ENCODE measurements around the gene ROR1.

The ROR1 gene

GRCh38 chr1:64116537-64116936, 342.7 kb downstream of the ROR1 start:
- no peaks in the 10 kb centered on the region for H3K36me3 ChIP-seq (ENCODE audit: control insufficient read depth, insufficient read depth, low read length)
- no peak overlapping the region for H2AFZ ChIP-seq
- H3K27ac ChIP-seq, result no peak overlapping the region
- peaks cover 2% of the 10 kb centered on the region for H3K4me1 ChIP-seq
- no peak overlapping the region for H3K9ac ChIP-seq
- H3K27me3 ChIP-seq (ENCODE audit: control insufficient read depth, insufficient read depth, low read length), result no peaks in the 10 kb centered on the region
- H3K4me2 ChIP-seq (ENCODE audit: low read length), result no peak overlapping the region
- H3K79me2 ChIP-seq, result no peaks in the 10 kb centered on the region
- no peak for TF ChIP-seq CTCF (IDR thresholded peaks at IDR 0.05)
- no peaks in the 10 kb centered on the region for H3K9me3 ChIP-seq (ENCODE audit: control insufficient read depth, low read length)
- H3K4me3 ChIP-seq (ENCODE audit: low read depth, low read length), result no peak overlapping the region

GRCh38 chr1:64117492-64117891, 343.7 kb downstream of the ROR1 start:
- Histone ChIP-seq H3K27me3 (ENCODE audit: control insufficient read depth, insufficient read depth, low read length) (no peaks in the 10 kb centered on the region), H3K27ac (no peak overlapping the region), H3K36me3 (ENCODE audit: control insufficient read depth, insufficient read depth, low read length) (no peaks in the 10 kb centered on the region), H3K4me2 (ENCODE audit: low read length) (no peak overlapping the region), H3K9me3 (ENCODE audit: control insufficient read depth, low read length) (no peaks in the 10 kb centered on the region), H3K4me1 (peaks cover 2% of the 10 kb centered on the region), H3K9ac (no peak overlapping the region), H2AFZ (no peak overlapping the region), H3K4me3 (ENCODE audit: low read depth, low read length) (no peak overlapping the region), H3K79me2 (no peaks in the 10 kb centered on the region)
- no peak for TF ChIP-seq CTCF (IDR thresholded peaks at IDR 0.05)

GRCh38 chr1:64121766-64122385, 348.1 kb downstream of the ROR1 start:
- Histone ChIP-seq H3K27ac (no peak overlapping the region), H3K9ac (no peak overlapping the region), H3K79me2 (no peaks in the 10 kb centered on the region), H3K4me1 (peaks cover 2% of the 10 kb centered on the region), H3K36me3 (ENCODE audit: control insufficient read depth, insufficient read depth, low read length) (no peaks in the 10 kb centered on the region), H2AFZ (no peak overlapping the region), H3K4me2 (ENCODE audit: low read length) (no peak overlapping the region), H3K27me3 (ENCODE audit: control insufficient read depth, insufficient read depth, low read length) (no peaks in the 10 kb centered on the region), H3K4me3 (ENCODE audit: low read depth, low read length) (no peak overlapping the region), H3K9me3 (ENCODE audit: control insufficient read depth, low read length) (no peaks in the 10 kb centered on the region)
- TF ChIP-seq CTCF (IDR thresholded peaks at IDR 0.05), result no peak

GRCh38 chr1:64122588-64122987, 348.8 kb downstream of the ROR1 start:
- TF ChIP-seq CTCF (IDR thresholded peaks at IDR 0.05), result no peak
- Histone ChIP-seq H3K36me3 (ENCODE audit: control insufficient read depth, insufficient read depth, low read length) (no peaks in the 10 kb centered on the region), H3K79me2 (no peaks in the 10 kb centered on the region), H3K4me2 (ENCODE audit: low read length) (no peak overlapping the region), H3K9ac (no peak overlapping the region), H3K9me3 (ENCODE audit: control insufficient read depth, low read length) (no peaks in the 10 kb centered on the region), H3K27me3 (ENCODE audit: control insufficient read depth, insufficient read depth, low read length) (no peaks in the 10 kb centered on the region), H2AFZ (no peak overlapping the region), H3K4me3 (ENCODE audit: low read depth, low read length) (no peak overlapping the region), H3K4me1 (peaks cover 2% of the 10 kb centered on the region), H3K27ac (no peak overlapping the region)

Measured in parathyroid adenoma (tissue), 2 donors.